ENCODE measurements around the gene MTRF1L.
A peak's percentile ranks its signal among the peaks of the same experiment; 100 is the strongest.
"Not testable (repeated sequence)": the region's sequence is repeated elsewhere in the genome, so short reads cannot be mapped to it uniquely, and the experiment has no call there.

The MTRF1L gene

DNA sequence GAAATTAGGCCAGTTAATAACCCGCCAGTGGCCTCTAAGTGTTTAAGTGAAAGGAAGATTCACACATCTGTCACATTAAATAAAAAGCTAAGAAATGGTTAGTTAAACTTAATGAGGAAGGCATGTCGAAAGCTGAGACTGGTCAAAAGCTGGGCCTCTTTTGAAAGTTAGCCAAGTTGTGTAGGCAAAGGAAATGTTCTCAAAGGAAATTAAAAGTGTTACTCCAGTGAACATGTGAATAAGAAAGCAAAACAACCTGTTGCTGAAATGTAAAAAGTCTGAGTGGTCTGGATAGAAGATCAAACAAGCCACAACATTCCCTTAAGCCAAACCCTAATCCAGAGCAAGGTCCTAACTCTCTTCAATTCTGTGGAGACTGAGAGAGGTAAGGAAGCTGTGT, 10.9 kb upstream of the MTRF1L start:
- no peak for DNase-seq (ENCODE audit: low read depth)
- TF ChIP-seq, protein P1, sequence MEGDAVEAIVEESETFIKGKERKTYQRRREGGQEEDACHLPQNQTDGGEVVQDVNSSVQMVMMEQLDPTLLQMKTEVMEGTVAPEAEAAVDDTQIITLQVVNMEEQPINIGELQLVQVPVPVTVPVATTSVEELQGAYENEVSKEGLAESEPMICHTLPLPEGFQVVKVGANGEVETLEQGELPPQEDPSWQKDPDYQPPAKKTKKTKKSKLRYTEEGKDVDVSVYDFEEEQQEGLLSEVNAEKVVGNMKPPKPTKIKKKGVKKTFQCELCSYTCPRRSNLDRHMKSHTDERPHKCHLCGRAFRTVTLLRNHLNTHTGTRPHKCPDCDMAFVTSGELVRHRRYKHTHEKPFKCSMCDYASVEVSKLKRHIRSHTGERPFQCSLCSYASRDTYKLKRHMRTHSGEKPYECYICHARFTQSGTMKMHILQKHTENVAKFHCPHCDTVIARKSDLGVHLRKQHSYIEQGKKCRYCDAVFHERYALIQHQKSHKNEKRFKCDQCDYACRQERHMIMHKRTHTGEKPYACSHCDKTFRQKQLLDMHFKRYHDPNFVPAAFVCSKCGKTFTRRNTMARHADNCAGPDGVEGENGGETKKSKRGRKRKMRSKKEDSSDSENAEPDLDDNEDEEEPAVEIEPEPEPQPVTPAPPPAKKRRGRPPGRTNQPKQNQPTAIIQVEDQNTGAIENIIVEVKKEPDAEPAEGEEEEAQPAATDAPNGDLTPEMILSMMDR (IDR thresholded peaks at IDR 0.05; ENCODE audit: insufficient read depth, low read depth, low read length, missing control alignments): no peak
- no peak overlapping the region for H3K4me3 ChIP-seq (ENCODE audit: low read length)

DNA sequence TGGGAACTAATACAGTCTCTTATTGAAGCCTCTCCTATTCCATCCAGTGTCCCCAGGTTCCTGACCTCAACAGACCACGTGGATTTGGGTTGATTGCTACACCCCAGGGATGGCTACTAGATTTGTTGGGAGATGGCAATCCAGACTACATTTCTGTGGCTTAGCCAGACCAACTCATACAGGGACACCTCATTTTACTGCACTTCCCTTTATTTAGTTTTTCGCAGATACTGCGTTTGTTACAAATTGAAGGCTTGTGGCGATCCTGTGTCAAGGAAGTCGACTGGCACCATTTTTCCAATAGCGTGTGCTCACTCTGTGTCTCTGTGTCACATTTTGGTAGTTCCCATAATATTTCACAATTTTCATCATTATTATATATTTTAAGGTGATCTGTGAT, 10.3 kb upstream of the MTRF1L start:
- no peak for DNase-seq (ENCODE audit: low read depth)
- TF ChIP-seq, protein P1 (IDR thresholded peaks at IDR 0.05; ENCODE audit: insufficient read depth, low read depth, low read length, missing control alignments): no peak
- no peak overlapping the region for H3K4me3 ChIP-seq (ENCODE audit: low read length)

DNA sequence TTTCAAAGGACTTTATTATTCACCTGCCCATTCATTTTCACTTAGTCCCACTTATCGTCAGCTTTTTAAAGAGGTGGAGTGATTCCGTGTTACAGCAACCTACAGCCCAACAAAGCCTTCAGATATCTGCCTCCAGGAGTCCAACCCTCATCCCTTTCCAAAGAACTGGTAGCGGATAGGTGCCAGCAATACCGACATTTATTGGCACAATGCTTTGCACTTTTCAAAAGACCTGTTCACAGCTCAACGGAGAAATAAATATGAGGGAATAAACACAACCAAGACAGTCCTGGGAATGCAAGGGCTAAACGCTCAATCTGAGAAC, 819 bp upstream of the MTRF1L start:
- peak overlapping the region; percentile 96 for H3K4me3 ChIP-seq (ENCODE audit: low read length)
- TF ChIP-seq, protein P1 (IDR thresholded peaks at IDR 0.05; ENCODE audit: insufficient read depth, low read depth, low read length, missing control alignments): no peak
- DNase-seq (ENCODE audit: low read depth): no peak

DNA sequence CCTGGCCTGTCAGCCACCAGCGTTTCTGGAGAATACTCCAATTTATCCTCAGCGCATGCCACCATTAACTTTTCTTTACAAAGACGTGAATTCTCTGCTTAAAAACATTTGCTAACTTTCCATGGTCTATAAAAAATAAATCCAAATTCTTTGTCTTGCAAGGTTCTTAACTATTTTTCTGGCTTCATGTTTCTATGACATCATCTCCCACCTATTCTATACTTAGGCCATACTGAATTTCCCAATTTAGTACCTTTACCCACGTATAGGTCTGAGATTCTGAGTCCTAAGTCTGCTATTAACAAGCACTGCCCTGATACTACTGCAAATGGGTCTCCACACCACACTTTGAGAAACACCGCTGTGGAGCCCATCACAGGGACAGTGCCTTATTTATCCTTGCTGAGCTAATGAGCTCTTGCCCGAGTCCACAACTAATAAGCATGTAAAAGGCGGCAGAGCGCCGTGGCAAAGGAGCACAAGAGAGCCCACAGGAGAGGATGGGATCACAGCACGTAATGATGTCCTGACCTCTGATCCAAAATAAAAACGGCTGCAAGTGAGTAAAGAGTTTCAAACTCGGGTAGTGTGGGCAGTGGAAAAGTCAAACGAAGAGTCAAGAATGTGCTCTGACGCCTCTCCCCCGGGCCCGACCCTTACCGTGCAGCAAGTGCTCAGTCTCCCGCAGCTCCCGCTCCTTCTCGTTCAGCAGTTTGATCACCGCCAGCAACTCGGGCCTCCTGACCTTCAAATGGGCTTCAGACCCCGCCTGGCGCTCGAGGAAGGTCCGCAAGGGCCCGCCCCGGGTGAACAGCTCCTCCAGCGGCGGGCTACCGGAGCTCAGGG, 519 bp downstream of the MTRF1L start:
- DNase-seq (ENCODE audit: low read depth): peak; percentile 20
- TF ChIP-seq, protein P1 (IDR thresholded peaks at IDR 0.05; ENCODE audit: insufficient read depth, low read depth, low read length, missing control alignments): no peak
- H3K4me3 ChIP-seq (ENCODE audit: low read length): peak overlapping the region; percentile 96

DNA sequence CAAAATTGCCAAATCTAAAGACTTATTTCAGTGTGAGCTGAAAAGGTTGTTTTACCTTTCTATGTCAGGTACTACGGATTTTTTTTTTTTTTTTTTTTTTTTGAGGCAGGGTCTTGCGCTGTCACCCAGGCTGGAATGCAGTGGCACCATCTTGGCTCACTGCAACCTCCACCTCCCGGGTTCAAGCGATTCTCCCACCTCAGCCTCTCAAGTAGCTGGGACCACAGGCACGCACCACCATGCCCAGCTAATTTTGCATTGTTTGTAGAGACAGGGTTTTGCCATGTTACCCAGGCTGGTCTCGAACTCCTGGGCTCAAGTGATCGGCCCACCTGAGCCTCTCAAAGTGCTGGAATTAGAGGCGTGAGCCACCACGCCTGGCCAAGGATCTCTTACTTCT, 1.7 kb downstream of the MTRF1L start:
- DNase-seq (ENCODE audit: low read depth); H3K4me3 ChIP-seq (ENCODE audit: low read length): not testable (repeated sequence)

DNA sequence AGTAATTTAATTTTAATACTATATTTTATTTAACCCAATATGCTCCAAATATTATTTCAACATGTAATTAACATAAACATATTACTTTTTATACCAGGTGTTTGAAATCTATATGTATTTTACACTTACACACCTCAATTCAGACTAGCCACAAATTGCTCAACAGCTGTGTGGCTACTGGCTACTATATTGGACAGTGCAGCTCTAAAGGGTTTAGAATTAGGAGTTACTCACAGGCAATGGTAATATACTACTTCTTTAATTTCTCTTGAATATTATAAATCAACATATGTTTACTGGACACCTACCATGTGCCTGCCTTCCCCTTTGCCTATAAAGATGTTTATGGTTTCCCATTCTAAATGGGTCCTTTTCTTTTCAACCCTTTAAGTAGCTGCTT, 2.3 kb downstream of the MTRF1L start:
- TF ChIP-seq, protein P1 (IDR thresholded peaks at IDR 0.05; ENCODE audit: insufficient read depth, low read depth, low read length, missing control alignments): no peak
- DNase-seq (ENCODE audit: low read depth): no peak
- H3K4me3 ChIP-seq (ENCODE audit: low read length): no peak overlapping the region

DNA sequence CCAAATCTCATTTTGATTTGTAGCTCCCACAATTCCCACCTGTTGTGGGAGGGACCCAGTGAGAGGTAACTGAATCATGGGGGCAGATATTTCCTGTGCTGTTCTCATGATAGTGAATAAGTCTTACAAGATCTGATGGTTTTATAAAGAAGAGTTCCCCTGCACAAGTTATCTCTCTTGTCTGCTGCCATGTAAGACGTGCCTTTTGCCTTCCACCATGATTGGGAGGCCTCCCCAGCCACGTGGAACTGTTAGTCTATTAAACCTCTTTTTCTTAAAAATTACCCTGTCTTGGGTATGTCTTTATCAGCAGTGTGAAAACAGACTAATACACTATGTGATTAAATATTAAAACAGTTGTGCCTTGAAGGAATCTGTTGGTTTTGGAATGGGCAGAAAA, 3.0 kb downstream of the MTRF1L start:
- not testable (repeated sequence) for DNase-seq (ENCODE audit: low read depth); H3K4me3 ChIP-seq (ENCODE audit: low read length)

DNA sequence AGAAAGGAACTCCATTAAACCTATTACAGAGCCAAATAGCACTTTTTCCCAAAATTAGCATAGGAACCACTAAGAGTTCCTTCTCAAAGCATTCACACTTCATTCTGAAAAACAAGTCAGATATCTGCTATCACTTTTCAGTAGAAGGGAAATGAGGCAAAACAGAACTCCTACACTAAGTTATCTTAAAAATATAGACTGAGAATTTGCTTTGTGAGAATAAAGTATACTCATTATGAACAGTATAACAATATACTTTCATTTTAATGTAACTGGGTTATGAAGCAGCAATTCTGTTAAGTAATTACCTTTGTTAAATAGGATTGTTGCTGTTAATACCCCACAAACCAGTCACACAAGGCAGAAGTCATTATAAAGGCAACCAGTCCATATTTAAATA, 8.7 kb downstream of the MTRF1L start:
- TF ChIP-seq, protein P1 (IDR thresholded peaks at IDR 0.05; ENCODE audit: insufficient read depth, low read depth, low read length, missing control alignments): no peak
- DNase-seq (ENCODE audit: low read depth): no peak
- no peak overlapping the region for H3K4me3 ChIP-seq (ENCODE audit: low read length)
